Measurements from ENCODE around the gene FERMT3. TPM values are rescaled to one million over a fixed set of nuclear protein-coding genes. Genes with fewer than 3 reads are reported as not detected.
A peak's percentile ranks its signal among the peaks of the same experiment; 100 is the strongest.

The FERMT3 gene
- total and polyA plus RNA-seq, 7 donors: 15.0 to 41.5 (median 20.4) TPM

- no peak overlapping the region for H3K27ac ChIP-seq
- H3K4me1 ChIP-seq: peaks cover 0 to 11% (median 11%) of the 10 kb centered on the region in 4 donors
- no peak for TF ChIP-seq POLR2AphosphoS5 (IDR thresholded peaks at IDR 0.05)
- no peak for TF ChIP-seq CTCF (IDR thresholded peaks at IDR 0.05)
- no peak for TF ChIP-seq EP300 (IDR thresholded peaks at IDR 0.05)
- TF ChIP-seq POLR2A (IDR thresholded peaks at IDR 0.05): no peak
- no peaks in the 10 kb centered on the region for H3K9me3 ChIP-seq
- WGBS, 2 donors: 91 to 95% methylated on average over 14 of the region's 14 CpGs
- no peak overlapping the region for H3K4me3 ChIP-seq
- no peak for DNase-seq
- peaks cover 0 to 21% (median 0%) of the 10 kb centered on the region in 4 donors for H3K36me3 ChIP-seq
- intact Hi-C loops (cut with DNase I): no loop called here
- no peaks in the 10 kb centered on the region for H3K27me3 ChIP-seq
Measured at GRCh38 chr11:64220798-64221197, 14.3 kb downstream of the FERMT3 start.

- H3K4me1 ChIP-seq: peaks cover 0 to 26% (median 23%) of the 10 kb centered on the region in 4 donors
- peaks cover 0 to 21% (median 0%) of the 10 kb centered on the region in 4 donors for H3K36me3 ChIP-seq
- intact Hi-C loops (cut with DNase I): no loop called here
- WGBS, 2 donors: 82 to 88% methylated on average over 9 of the region's 9 CpGs
- DNase-seq: no peak
- no peak overlapping the region for H3K27ac ChIP-seq
- H3K9me3 ChIP-seq: no peaks in the 10 kb centered on the region
- no peak overlapping the region for H3K4me3 ChIP-seq
- no peak for TF ChIP-seq CTCF (IDR thresholded peaks at IDR 0.05)
- no peak for TF ChIP-seq POLR2AphosphoS5 (IDR thresholded peaks at IDR 0.05)
- TF ChIP-seq EP300 (IDR thresholded peaks at IDR 0.05): no peak
- no peak for TF ChIP-seq POLR2A (IDR thresholded peaks at IDR 0.05)
- H3K27me3 ChIP-seq: no peaks in the 10 kb centered on the region
Measured at GRCh38 chr11:64222651-64223000, 16.1 kb downstream of the FERMT3 start.

GRCh38 chr11:64223001-64223651, 16.6 kb downstream of the FERMT3 start:
- Histone ChIP-seq H3K4me3 (no peak overlapping the region), H3K27me3 (no peaks in the 10 kb centered on the region), H3K4me1 (peaks cover 0 to 31% (median 26%) of the 10 kb centered on the region in 4 donors), H3K36me3 (peaks cover 0 to 21% (median 0%) of the 10 kb centered on the region in 4 donors), H3K9me3 (no peaks in the 10 kb centered on the region), H3K27ac (no peak overlapping the region)
- intact Hi-C loops (cut with DNase I): no loop called here
- no peak for TF ChIP-seq EP300 (IDR thresholded peaks at IDR 0.05)
- no peak for TF ChIP-seq POLR2AphosphoS5 (IDR thresholded peaks at IDR 0.05)
- TF ChIP-seq POLR2A (IDR thresholded peaks at IDR 0.05): no peak
- no peak for TF ChIP-seq CTCF (IDR thresholded peaks at IDR 0.05)
- 77 to 87% methylated on average over 24 of the region's 24 CpGs for WGBS, 2 donors
- peak; percentile 63 for DNase-seq

- Histone ChIP-seq H3K9me3 (no peaks in the 10 kb centered on the region), H3K4me3 (no peak overlapping the region), H3K27ac (no peak overlapping the region), H3K27me3 (no peaks in the 10 kb centered on the region), H3K4me1 (peaks cover 0 to 43% (median 30%) of the 10 kb centered on the region in 4 donors), H3K36me3 (peaks cover 0 to 21% (median 0%) of the 10 kb centered on the region in 4 donors)
- TF ChIP-seq EP300 (IDR thresholded peaks at IDR 0.05) (no peak), POLR2AphosphoS5 (IDR thresholded peaks at IDR 0.05) (no peak), POLR2A (IDR thresholded peaks at IDR 0.05) (no peak), CTCF (IDR thresholded peaks at IDR 0.05) (no peak)
- intact Hi-C loops (cut with DNase I): no loop called here
- 90 to 93% methylated on average over 17 of the region's 17 CpGs for WGBS, 2 donors
- peak; percentile 68 for DNase-seq
Measured at GRCh38 chr11:64224151-64224890, 17.8 kb downstream of the FERMT3 start.

Data from sigmoid colon (tissue), 7 donors.